ENCODE results near the gene KRT14.
"Not testable (repeated sequence)": the region's sequence is repeated elsewhere in the genome, so short reads cannot be mapped to it uniquely, and the experiment has no call there.

Gene KRT14

GRCh38 chr17:41610965-41611640, 24.4 kb upstream of the KRT14 start:
- in situ Hi-C loops (cut with HindIII; ENCODE audit: low sequenced_read_pairs), result no loop called here

- in situ Hi-C loops (cut with HindIII; ENCODE audit: low sequenced_read_pairs), result not testable (repeated sequence)
These were observed 23.4 kb upstream of the KRT14 start for GRCh38 chr17:41610061-41610517.

GRCh38 chr17:41606930-41607329, 20.2 kb upstream of the KRT14 start:
- in situ Hi-C loops (cut with HindIII; ENCODE audit: low sequenced_read_pairs), result not testable (repeated sequence)

- in situ Hi-C loops (cut with HindIII; ENCODE audit: low sequenced_read_pairs), result no loop called here
These were observed 15.8 kb upstream of the KRT14 start for GRCh38 chr17:41602524-41602923.

- in situ Hi-C loops (cut with HindIII; ENCODE audit: low sequenced_read_pairs), result no loop called here
These were observed 13.6 kb upstream of the KRT14 start for GRCh38 chr17:41600318-41600717.

- in situ Hi-C loops (cut with HindIII; ENCODE audit: low sequenced_read_pairs), result no loop called here
These were observed 13.0 kb upstream of the KRT14 start for GRCh38 chr17:41599680-41600079.

GRCh38 chr17:41595585-41595984, 8.9 kb upstream of the KRT14 start:
- in situ Hi-C loops (cut with HindIII; ENCODE audit: low sequenced_read_pairs), result no loop called here

- in situ Hi-C loops (cut with HindIII; ENCODE audit: low sequenced_read_pairs), result no loop called here
These were observed 7.7 kb upstream of the KRT14 start for GRCh38 chr17:41594363-41594915.

GRCh38 chr17:41593306-41593981, 6.7 kb upstream of the KRT14 start:
- in situ Hi-C loops (cut with HindIII; ENCODE audit: low sequenced_read_pairs), result no loop called here

- in situ Hi-C loops (cut with HindIII; ENCODE audit: low sequenced_read_pairs), result no loop called here
These were observed 6.1 kb upstream of the KRT14 start for GRCh38 chr17:41592601-41593305.

- in situ Hi-C loops (cut with HindIII; ENCODE audit: low sequenced_read_pairs), result no loop called here
These were observed 2.6 kb upstream of the KRT14 start for GRCh38 chr17:41589301-41589700.

- in situ Hi-C loops (cut with HindIII; ENCODE audit: low sequenced_read_pairs), result no loop called here
These were observed 1.6 kb upstream of the KRT14 start for GRCh38 chr17:41588126-41588810.

- in situ Hi-C loops (cut with HindIII; ENCODE audit: low sequenced_read_pairs), result no loop called here
These were observed 1.2 kb downstream of the KRT14 start for GRCh38 chr17:41585301-41586056.

- in situ Hi-C loops (cut with HindIII; ENCODE audit: low sequenced_read_pairs), result not testable (repeated sequence)
These were observed 2.3 kb downstream of the KRT14 start for GRCh38 chr17:41584331-41584927.

- in situ Hi-C loops (cut with HindIII; ENCODE audit: low sequenced_read_pairs), result no loop called here
These were observed 3.3 kb downstream of the KRT14 start for GRCh38 chr17:41583137-41584127.

GRCh38 chr17:41582061-41582968, 4.4 kb downstream of the KRT14 start:
- in situ Hi-C loops (cut with HindIII; ENCODE audit: low sequenced_read_pairs), result not testable (repeated sequence)

- in situ Hi-C loops (cut with HindIII; ENCODE audit: low sequenced_read_pairs), result no loop called here
These were observed 5.2 kb downstream of the KRT14 start for GRCh38 chr17:41581366-41582060.
